ENCODE measurements around the gene TGFB1I1. TPM values are rescaled to one million over a fixed set of nuclear protein-coding genes. Genes with fewer than 3 reads are reported as not detected.

TGFB1I1 gene
- total RNA-seq, 1 experiment from 2014 or later: 9.3 TPM

DNA sequence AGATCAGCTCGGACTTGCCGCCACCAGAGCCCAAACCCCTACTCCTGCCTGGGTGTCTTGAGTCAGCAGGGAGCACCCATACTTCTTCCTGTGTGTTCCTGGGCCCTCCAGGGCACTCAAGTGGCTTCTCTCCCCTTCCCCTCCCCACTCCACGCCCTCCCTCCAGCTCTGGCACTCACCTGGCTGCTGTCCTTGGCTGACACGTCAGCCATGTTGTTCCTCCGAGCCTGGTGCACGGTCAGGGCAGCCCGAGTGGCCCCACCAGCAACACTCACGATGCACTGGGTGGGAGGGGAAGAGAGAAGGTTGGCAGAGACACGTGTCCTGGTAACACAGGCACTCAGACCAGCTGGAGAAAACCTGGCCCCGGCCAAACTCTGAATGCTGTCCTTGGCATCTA, 24.7 kb downstream of the TGFB1I1 start:
- peaks cover 1% of the 10 kb centered on the region for H3K4me1 Mint-ChIP-seq (ENCODE audit: low read depth, unreplicated experiment)
- intact Hi-C loops (cut with micrococcal nuclease; ENCODE audit: unreplicated experiment): no loop called here
- Histone ChIP-seq H3K4me3 (ENCODE audit: low read depth, low read length) (no peak overlapping the region), H3K4me1 (peaks cover 8% of the 10 kb centered on the region), H3K36me3 (ENCODE audit: control insufficient read depth, insufficient read depth, low read length) (peaks cover 2% of the 10 kb centered on the region; the same call in 1 of the 2 replicates), H3K27me3 (replicated peaks; ENCODE audit: control insufficient read depth, insufficient read depth, low read length) (no peaks in the 10 kb centered on the region), H3K9me3 (no peaks in the 10 kb centered on the region)
- CTCF ChIA-PET: no interaction called here
- no peak overlapping the region for H3K4me3 Mint-ChIP-seq (ENCODE audit: unreplicated experiment)
- TF ChIP-seq, protein P1, sequence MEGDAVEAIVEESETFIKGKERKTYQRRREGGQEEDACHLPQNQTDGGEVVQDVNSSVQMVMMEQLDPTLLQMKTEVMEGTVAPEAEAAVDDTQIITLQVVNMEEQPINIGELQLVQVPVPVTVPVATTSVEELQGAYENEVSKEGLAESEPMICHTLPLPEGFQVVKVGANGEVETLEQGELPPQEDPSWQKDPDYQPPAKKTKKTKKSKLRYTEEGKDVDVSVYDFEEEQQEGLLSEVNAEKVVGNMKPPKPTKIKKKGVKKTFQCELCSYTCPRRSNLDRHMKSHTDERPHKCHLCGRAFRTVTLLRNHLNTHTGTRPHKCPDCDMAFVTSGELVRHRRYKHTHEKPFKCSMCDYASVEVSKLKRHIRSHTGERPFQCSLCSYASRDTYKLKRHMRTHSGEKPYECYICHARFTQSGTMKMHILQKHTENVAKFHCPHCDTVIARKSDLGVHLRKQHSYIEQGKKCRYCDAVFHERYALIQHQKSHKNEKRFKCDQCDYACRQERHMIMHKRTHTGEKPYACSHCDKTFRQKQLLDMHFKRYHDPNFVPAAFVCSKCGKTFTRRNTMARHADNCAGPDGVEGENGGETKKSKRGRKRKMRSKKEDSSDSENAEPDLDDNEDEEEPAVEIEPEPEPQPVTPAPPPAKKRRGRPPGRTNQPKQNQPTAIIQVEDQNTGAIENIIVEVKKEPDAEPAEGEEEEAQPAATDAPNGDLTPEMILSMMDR (IDR thresholded peaks at IDR 0.05; ENCODE audit: insufficient read depth in 1 of 2, low read depth in 1 of 2, low read length in 1 of 2, severe bottlenecking in 1 of 2, unreplicated experiment in 1 of 2): no peak
- no peak overlapping the region for H3K27ac Mint-ChIP-seq (ENCODE audit: unreplicated experiment)
- DNase-seq: no peak
- H3K36me3 Mint-ChIP-seq (ENCODE audit: insufficient read depth, unreplicated experiment): peaks cover 12% of the 10 kb centered on the region
- H3K27me3 Mint-ChIP-seq (ENCODE audit: insufficient read depth, unreplicated experiment): no peaks in the 10 kb centered on the region
- BruUV-seq (replicated peaks): no TSS peak
- H3K9me3 Mint-ChIP-seq (ENCODE audit: unreplicated experiment): no peaks in the 10 kb centered on the region
- POLR2A ChIA-PET: no interaction called here

DNA sequence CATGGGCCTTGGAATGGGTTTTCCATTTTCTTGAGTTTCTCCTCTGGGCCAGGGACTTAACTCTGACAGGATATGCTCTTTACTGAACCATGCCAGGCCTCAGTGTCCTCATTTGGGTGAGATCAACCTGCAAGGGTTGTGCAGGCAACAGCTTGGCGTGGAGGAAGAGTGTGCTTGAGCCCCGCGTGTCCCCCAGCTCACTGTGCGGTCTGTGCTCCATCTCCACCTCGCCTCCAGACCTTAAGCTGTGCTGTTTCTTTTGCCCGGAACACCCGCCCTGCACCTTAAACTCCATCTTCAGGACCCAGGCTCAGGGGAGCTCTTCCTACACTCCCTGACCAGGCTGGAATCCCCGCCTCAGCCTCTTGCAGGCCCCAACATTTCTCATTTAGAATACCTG, 26.5 kb downstream of the TGFB1I1 start:
- POLR2A ChIA-PET: no interaction called here
- Mint-ChIP-seq H3K27me3 (ENCODE audit: insufficient read depth, unreplicated experiment) (no peaks in the 10 kb centered on the region), H3K4me1 (ENCODE audit: low read depth, unreplicated experiment) (peaks cover 6% of the 10 kb centered on the region), H3K9me3 (ENCODE audit: unreplicated experiment) (no peaks in the 10 kb centered on the region), H3K36me3 (ENCODE audit: insufficient read depth, unreplicated experiment) (peaks cover 5% of the 10 kb centered on the region), H3K4me3 (ENCODE audit: unreplicated experiment) (no peak overlapping the region), H3K27ac (ENCODE audit: unreplicated experiment) (no peak overlapping the region)
- H3K4me3 ChIP-seq (ENCODE audit: low read depth, low read length): no peak overlapping the region
- H3K4me1 ChIP-seq: peaks cover 14% of the 10 kb centered on the region
- CTCF ChIA-PET: no interaction called here
- H3K27me3 ChIP-seq (replicated peaks; ENCODE audit: control insufficient read depth, insufficient read depth, low read length): no peaks in the 10 kb centered on the region
- TF ChIP-seq, protein P1 (IDR thresholded peaks at IDR 0.05; ENCODE audit: insufficient read depth in 1 of 2, low read depth in 1 of 2, low read length in 1 of 2, severe bottlenecking in 1 of 2, unreplicated experiment in 1 of 2): no peak
- intact Hi-C loops (cut with micrococcal nuclease; ENCODE audit: unreplicated experiment): no loop called here
- no peaks in the 10 kb centered on the region for H3K9me3 ChIP-seq
- no peak for DNase-seq
- no peaks in the 10 kb centered on the region; the same call in 1 of the 2 replicates for H3K36me3 ChIP-seq (ENCODE audit: control insufficient read depth, insufficient read depth, low read length)
- BruUV-seq (replicated peaks): no TSS peak

DNA sequence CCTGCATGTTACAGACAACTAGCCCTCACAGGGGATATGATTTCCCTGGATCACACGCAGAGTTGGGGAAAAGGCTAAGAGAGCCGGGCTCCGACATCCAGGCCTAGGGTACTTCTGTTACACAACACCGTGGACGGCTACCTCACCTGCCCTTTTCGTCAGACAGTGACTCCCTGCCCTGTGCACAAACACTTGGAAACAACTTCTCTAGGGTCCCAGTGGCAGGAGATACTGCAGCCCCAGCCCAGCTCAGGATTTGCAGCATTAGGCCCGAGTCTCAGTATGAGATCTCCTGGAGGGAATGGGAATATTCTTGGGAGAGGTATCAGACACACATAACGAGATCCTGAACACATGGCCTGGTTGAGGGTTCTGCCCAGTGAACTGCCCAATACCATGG, 28.0 kb downstream of the TGFB1I1 start:
- TF ChIP-seq, protein P1 (IDR thresholded peaks at IDR 0.05; ENCODE audit: insufficient read depth in 1 of 2, low read depth in 1 of 2, low read length in 1 of 2, severe bottlenecking in 1 of 2, unreplicated experiment in 1 of 2): no peak
- Histone ChIP-seq H3K36me3 (ENCODE audit: control insufficient read depth, insufficient read depth, low read length) (no peaks in the 10 kb centered on the region), H3K27me3 (replicated peaks; ENCODE audit: control insufficient read depth, insufficient read depth, low read length) (no peaks in the 10 kb centered on the region), H3K4me1 (peaks cover 14% of the 10 kb centered on the region), H3K4me3 (ENCODE audit: low read depth, low read length) (no peak overlapping the region), H3K9me3 (no peaks in the 10 kb centered on the region)
- intact Hi-C loops (cut with micrococcal nuclease; ENCODE audit: unreplicated experiment): no loop called here
- Mint-ChIP-seq H3K36me3 (ENCODE audit: insufficient read depth, unreplicated experiment) (peaks cover 5% of the 10 kb centered on the region), H3K27me3 (ENCODE audit: insufficient read depth, unreplicated experiment) (no peaks in the 10 kb centered on the region), H3K4me1 (ENCODE audit: low read depth, unreplicated experiment) (peaks cover 6% of the 10 kb centered on the region), H3K9me3 (ENCODE audit: unreplicated experiment) (no peaks in the 10 kb centered on the region), H3K4me3 (ENCODE audit: unreplicated experiment) (no peak overlapping the region), H3K27ac (ENCODE audit: unreplicated experiment) (no peak overlapping the region)
- CTCF ChIA-PET: no interaction called here
- no TSS peak for BruUV-seq (replicated peaks)
- DNase-seq: no peak
- POLR2A ChIA-PET: interaction anchor here (0.5 kb wide), 1 partner anchor 402 kb away, joined by 3 read pairs; no protein-coding TSS in a partner anchor

Measured in Caco-2 (cell line).